HCEC 1CT (cell line): Measurements from ENCODE around the gene PPP1R37.

ENCODE experiments used
- DNase-seq: peaks from one replicate; pipeline ENCODE4 v3.0.0-alpha.2; 2017

The PPP1R37 gene

DNA sequence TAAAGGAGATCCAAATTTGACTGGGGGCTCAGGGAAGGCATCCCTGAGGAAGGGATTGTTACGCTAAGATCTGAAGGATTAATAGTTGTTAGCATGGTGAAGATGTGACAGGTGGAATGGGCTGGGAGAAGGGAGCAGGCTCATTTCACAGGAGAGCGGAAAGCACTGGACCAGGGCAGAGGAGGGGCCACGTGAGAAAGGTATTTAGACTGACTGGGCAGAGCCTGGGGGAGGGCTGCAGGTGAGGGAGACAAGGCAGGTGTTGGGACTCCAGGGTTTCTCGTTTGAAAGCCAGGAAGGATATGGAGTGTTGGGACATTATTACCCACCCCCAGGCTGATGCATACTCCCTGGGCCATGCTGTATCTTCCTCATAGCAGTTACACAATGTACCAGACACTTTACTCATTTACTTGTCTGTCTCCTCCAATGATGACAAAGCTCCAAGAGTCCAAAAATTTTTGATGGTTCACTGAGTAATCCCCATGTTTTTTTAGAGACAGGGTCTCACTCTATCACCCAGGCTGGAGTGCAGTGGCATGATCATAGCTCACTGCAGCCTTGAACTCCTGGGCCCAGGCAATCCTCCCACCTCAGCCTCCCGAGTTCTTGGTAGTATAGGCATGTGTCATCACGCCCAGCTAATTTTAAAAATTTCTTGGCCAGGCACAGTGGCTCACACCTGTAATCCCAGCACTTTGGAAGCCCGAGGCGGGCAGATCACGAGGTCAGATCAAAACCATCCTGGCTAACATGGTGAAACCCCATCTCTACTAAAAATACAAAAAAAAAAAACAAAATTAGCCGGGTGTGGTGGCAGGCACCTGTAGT lies 82.8 kb downstream of the PPP1R37 start:
- DNase-seq, result peak; percentile 20

DNA sequence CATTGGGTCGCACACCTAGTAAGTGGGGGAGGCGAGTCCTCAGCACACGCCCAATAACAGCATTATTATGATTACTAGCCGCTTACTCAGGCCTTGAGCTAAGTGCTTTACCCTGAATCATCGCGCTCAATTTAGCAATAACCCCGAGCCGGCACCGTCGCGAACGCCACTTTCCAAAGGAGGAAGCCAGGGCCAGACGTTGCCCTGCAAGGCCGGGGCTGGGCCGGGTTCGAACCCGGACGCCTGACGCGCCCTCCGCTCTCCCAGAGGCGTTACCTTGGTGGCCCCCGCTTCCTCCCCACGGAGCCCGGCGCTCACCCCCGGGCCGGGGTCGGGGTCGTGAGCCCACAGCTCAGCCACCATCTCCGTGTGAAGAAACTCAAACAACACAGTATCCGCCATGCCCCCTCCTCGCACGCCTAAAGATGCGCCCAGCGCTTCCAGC lies 84.9 kb downstream of the PPP1R37 start, which contains the start of gene TRAPPC6A:
Gene TRAPPC6A (minus strand): TSS at position 421 of the 445 bp plus-strand sequence. CDS start 19 bp downstream, at position 402.
- DNase-seq, result peak; percentile 88

DNA sequence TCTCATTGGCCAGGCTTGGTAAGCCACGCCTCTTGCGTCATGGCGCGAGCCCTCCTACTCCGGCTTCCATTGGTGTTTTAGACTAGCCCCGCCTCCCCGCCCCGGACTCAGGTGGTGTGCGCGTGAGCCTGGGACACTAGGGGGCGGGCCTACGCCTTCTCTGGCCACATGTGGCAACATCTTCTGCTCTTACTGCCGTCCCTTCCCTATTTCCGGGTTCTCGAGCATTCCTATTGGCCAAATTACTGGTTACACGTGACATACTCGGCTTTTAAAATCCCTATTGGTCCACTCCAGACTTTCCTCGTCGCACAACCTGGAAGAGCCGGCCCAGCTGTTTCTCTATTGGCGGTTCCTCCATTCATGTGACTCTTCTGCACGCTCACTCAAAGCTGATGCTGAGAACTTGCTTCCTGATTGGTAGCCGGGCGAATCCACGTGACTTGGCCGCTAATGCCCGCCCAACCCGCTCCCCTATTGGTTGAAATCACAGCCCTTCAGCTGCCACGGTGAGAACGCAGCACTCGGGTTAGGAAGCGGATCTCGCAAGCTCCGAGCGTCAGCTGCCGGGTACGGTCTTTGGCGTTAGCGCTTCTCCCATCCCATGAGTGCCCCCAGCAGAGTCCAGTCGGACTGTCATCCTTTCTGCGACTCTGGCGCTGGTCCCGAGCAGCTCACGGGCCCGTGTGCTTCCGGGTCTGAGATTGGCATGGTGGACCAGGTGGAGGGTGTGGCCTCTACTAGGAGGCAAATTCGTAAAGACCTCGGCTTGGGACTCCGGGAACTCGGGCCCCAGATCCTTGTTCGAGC lies 85.5 kb downstream of the PPP1R37 start, which contains the start of gene BLOC1S3:
Gene BLOC1S3 (plus strand): TSS at position 523 of the 810 bp plus-strand sequence. CDS start 513 bp downstream, outside the sequence.
- DNase-seq, result peak; percentile 100

DNA sequence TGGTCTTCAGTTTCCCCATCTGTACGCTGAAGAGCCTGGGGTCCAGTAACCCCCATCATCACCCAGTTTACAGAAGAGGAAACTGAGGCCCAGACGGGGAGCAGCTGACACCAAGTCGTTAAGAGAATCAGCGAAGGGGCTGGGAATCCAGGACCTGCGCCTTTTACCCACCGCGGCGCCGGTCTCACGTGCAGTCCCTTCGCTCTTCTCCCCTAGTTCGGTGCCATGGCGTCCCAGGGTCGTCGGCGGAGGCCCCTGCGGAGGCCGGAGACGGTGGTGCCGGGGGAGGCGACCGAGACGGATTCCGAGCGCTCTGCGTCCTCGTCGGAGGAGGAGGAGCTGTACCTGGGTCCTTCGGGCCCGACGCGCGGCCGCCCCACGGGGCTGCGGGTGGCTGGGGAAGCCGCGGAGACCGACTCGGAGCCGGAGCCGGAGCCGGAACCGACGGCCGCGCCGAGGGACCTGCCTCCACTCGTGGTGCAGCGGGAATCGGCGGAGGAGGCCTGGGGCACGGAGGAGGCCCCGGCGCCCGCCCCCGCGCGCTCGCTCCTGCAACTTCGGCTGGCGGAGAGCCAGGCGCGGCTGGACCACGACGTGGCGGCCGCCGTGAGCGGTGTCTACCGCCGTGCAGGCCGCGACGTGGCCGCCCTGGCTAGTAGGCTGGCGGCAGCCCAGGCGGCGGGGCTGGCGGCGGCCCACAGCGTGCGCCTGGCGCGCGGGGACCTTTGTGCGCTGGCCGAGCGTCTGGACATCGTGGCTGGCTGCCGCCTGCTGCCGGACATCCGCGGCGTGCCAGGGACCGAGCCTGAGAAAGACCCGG lies 86.3 kb downstream of the PPP1R37 start:
- DNase-seq, result peak; percentile 29

DNA sequence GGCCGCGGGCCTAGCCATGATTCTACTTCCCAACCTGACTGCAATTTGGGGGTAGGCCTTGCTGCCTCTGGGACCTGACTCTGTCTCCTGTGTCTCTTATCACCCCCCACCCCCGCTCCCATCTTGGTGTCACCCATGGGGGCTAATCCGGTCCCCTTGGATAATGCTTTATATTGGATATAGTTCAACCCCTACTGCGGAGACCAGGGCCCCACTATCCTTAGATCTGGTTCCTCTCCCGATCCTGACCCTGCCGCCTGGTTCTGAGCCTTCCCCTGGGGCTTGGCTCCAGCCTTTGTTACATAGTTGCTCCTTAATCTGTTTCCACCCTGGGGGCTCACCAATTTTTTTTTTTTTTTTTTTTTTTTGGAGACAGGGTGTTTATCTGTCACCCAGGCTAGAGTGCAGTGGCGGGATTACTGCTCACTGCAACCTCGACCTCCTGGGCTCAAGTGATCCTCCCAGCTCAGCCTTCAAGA lies 87.0 kb downstream of the PPP1R37 start:
- DNase-seq, result no peak

DNA sequence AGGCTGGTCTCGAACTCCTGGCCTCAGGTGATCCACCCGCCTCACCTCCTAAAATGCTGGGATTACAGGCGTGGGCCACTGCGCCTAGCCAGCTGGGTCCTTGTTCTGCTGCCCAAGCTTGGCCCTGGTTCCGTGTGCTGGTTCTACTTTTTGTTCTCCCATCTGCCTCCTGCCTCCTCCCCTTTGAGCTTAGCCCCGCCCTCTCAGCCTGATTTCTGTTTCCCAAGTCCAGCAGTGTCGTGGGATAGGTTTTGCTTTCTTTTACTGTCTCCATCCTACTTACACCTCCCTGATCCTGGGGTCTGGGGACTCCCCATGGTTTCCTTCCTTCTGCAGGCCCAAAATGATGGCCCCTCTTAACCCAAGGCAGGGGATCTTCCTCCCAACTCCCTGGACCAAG lies 88.0 kb downstream of the PPP1R37 start:
- DNase-seq, result no peak

DNA sequence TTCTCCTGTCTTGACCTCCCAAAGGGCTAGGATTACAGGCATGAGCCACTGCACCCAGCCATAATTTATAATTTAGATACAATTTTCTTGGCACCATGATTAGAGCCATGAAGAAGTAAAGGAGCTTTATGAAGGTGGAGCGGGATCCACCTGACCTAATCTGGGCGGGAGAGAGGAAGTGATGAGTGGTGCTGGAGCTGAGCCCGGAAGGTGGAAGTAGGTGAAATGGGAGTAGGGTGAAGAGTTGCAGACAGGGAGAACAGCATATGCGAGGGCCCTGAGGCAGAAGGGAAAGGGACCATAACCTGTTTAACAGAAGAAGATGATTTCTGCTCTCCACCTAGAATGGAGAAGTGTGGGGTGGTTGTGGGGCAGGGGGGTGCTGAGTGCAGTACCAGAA lies 89.8 kb downstream of the PPP1R37 start:
- no peak for DNase-seq

DNA sequence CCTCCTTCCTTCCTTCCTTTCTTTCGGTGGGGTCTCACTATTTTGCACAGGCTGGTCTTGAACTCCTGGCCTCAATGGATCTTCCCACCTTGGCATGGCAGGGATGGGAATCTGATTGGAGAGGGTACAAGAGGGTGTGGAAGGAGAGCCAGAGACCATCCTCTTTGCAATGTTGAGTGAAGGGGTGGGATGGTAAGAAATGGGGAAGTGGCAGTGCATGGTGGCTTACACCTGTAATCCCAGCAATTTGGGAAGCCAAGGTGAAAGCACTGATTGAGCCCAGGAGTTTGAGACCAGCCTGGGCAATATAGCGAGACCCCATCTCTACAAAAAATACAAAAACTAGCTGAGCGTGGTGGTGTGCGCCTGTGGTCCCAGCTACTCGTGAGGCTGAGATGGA lies 91.1 kb downstream of the PPP1R37 start:
- DNase-seq, result no peak

DNA sequence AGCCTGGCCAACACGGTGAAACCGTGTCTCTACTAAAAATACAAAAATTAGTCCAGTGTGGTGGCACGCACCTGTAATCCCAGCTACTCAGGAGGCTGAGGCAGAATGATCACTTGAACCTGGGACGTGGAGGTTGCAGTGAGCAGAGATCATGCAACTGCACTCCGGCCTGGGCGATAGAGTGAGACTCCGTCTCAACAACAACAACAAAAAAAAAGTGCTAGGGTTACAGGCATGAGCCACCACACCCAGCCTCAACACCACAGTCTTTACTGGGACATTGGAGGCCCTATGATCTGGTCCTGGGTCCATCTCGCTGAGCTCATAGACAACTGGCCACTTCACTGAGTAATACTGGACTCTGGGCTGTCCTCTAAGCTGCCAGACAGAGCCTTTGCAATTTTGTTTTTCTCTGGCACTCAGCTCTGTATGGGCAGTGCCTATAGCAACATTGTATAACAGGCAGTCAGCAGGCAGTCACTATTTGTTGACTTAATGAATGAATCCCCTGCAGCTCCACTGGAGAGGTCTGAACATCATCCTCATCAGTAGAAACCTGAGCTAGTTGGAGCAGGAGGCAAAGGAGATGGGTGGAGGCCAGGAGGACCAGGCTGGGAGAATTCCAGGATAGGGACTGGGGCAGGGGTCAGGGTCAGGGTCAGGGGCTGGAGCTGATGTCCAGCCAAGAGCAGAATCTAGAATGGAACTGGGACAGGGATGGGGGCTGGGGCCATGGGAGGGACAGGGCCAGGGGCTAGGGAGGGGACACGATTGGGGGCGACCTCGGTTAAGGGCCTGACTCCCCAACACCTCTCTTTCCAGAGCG lies 93.7 kb downstream of the PPP1R37 start:
- DNase-seq, result no peak

DNA sequence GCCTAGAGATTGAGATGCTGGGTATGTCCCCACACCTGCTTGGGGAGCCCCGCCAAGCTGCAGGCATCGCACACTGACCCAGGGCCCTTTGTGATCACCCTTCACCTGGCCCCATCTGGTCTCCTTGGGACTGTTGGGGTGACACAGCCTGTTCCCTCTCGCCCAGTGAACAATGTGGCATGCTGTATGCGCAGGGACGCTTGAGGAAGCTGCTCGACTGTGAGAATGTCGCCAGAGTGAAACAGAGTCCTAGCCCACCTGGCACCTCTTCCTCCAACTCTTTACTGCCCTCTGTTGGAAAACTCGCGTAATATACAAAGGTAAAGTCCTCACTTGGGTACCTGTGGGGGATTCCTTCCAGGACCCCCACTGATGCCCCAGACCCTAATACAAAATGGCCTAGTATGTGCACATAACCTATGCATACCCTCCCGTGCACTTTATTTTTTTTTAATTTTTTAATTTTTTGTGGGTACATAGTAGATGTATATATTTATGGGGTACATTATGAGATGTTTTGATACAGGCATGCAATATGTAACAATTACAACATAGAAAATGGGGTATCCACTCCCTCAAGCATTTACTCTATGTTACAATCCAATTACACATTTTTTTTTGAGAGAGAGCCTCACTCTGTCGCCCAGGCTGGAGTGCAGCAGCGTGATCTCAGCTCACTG lies 94.6 kb downstream of the PPP1R37 start:
- DNase-seq, result no peak

DNA sequence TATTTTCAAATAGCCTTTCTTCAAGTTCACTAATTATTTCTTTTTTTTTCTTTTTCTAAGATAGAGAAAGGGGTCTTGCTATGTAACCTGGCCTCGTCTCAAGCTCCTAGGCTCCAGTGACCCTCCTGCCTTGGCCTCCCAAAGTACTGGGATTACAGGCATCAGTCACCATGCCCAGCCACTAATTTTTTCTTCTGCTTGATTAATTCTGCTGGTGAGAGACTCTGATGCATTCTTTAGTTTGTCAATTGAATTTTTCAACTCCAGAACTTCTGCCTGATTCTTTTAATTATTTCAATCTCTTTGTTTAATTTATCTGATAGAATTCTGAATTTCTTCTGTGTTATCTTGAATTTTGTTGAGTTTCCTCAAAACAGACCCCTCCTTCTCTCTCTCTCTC lies 97.0 kb downstream of the PPP1R37 start:
- no peak for DNase-seq

DNA sequence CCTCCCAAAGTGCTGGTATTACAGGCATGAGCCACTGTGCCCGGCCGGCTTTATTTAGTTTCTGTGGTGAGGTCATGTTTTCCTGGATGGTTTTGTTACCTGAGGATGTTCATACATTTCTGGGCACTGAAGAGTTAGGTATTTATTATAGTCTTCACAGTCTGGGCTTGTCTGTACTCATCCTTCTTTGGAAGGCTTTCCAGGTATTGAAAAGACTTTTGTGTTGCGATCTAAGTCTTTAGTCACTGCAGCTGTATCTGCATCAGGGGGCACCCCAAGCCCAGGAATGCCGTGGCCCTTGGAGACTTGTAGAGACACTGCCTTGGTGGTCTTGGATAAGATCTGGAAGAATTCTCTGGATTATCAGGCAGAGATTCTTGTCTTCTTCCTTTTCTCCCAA lies 98.4 kb downstream of the PPP1R37 start:
- no peak for DNase-seq

DNA sequence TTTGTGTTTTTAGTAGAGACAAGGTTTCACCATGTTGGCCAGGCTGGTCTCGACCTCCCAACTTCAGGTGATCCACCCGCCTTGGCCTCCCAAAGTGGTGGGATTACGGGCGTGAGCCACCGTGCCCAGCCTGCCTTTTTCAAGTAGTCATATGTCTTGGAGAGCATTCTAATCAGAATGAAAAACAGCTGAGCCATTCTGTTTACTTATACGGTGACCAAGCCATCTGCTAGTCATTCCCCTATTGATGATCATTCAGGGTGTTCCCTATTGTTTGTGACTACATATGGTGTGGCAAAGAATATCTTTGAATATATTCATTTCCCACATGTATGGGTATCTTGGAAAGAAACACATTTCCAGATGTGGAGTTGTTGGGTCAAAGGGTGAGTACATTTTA lies 102.8 kb downstream of the PPP1R37 start:
- no peak for DNase-seq
